D341Med (cell line): ENCODE measurements around the gene PIP4P1.
A peak's percentile ranks its signal among the peaks of the same experiment; 100 is the strongest.
"Not testable (repeated sequence)": the region's sequence is repeated elsewhere in the genome, so short reads cannot be mapped to it uniquely, and the experiment has no call there.

Source experiments
- DNase-seq: peaks from one replicate; pipeline ENCODE4 v3.0.0; 2012; ENCODE audit warnings: low spot score

PIP4P1 gene

GRCh38 chr14:20461225-20462141, at the start of gene PIP4P1:
TSS of gene PIP4P1 (minus strand) at chr14:20461434. CDS start at chr14:20461325, 109 bp downstream.
- peak; percentile 92 for DNase-seq

GRCh38 chr14:20508367-20508766, 47.1 kb upstream of the PIP4P1 start:
- DNase-seq: no peak

DNA sequence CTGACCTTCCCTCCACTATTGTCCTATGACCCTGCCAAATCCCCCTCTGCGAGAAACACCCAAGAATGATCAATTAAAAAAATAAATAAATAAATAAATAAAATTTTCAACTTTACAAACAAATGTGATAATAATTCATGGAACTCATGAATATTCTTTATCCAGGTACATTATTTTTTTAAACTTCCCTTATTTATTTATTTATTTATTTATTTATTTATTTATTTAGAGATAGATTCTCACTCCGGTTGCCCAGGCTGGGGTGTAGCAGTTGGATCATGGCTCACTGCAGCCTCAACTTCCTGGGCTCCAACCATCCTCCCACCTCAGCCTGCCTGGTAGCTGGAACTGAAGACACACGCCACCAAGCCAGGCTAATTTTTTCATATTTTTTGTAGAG, 46.3 kb upstream of the PIP4P1 start:
- DNase-seq: not testable (repeated sequence)

DNA sequence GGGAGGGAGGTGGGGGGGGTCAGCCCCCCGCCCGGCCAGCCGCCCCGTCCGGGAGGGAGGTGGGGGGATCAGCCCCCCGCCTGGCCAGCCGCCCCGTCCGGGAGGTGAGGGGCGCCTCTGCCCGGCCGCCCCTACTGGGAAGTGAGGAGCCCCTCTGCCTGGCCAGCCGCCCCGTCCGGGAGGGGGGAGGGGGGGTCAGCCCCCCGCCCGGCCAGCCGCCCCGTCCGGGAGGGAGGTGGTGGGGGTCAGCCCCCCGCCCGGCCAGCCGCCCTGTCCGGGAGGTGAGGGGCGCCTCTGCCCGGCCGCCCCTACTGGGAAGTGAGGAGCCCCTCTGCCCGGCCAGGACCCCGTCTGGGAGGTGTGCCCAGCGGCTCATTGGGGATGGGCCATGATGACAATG, 45.5 kb upstream of the PIP4P1 start:
- DNase-seq: not testable (repeated sequence)

DNA sequence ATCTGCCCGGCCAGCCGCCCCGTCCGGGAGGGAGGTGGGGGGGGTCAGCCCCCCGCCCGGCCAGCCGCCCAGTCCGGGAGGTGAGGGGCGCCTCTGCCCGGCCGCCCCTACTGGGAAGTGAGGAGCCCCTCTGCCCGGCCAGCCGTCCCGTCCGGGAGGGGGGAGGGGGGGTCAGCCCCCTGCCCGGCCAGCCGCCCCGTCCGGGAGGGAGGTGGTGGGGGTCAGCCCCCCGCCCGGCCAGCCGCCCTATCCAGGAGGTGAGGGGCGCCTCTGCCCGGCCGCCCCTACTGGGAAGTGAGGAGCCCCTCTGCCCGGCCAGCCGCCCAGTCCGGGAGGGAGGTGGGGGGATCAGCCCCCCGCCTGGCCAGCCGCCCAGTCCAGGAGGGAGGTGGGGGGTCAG, 45.0 kb upstream of the PIP4P1 start:
- not testable (repeated sequence) for DNase-seq

DNA sequence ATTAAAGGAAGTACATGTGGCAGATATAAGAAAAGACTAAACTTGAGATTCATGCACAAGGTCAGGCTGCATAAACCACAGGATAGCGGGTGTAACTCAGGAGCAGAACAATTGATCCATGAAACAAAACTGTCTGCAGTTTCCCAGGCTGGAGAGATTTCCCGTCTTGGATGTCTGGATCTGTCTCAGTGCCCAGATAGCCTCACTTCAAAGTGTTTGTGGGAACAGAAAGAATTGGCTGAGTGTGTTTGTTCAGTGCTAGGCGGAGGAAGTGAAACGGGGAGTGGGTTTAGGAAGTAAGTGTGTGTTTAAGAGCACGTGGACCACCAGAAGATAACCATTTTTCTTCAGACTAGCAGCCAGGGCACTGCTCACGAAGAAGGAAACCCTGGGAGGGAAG, 42.7 kb upstream of the PIP4P1 start:
- no peak for DNase-seq

DNA sequence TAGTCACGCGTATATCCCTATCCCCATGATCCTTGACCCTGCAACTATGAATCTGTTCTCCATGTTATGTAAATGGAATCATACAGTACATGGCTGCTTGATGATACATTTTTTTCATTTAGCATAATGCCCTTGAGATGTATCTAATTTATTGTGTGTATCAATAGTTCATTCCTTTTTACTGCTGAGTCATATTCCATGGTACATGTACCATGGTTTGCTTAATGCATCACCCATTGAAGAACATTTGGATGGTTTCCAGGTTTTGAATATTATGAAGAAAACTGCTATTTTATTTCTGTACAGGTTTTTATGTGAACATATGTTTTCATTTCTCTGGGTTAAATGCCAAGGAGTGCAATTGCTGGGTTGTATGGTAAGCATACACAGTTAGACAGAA, 40.1 kb upstream of the PIP4P1 start:
- no peak for DNase-seq

GRCh38 chr14:20499881-20500280, 38.6 kb upstream of the PIP4P1 start:
- DNase-seq: no peak

DNA sequence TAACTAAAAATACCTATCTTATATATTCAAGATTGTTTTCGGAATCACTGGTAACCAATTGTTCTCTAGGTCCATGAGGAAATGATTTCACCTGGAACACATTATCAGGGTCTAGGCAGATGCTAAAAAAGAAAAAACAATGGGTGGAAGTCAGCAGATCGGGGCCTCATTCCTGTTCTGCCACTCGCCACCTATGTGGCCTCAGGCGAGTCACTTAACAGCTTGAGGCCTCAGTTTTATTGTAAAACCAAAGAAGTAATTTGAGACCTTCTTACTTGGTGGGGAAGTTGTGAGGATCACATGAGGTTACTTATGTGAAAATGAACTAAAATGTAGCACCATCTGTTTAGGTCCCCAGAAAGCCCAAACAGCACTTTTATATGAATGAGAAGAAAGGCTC, 37.9 kb upstream of the PIP4P1 start:
- no peak for DNase-seq

- DNase-seq: no peak
Observed at GRCh38 chr14:20498622-20499021, 37.4 kb upstream of the PIP4P1 start.

DNA sequence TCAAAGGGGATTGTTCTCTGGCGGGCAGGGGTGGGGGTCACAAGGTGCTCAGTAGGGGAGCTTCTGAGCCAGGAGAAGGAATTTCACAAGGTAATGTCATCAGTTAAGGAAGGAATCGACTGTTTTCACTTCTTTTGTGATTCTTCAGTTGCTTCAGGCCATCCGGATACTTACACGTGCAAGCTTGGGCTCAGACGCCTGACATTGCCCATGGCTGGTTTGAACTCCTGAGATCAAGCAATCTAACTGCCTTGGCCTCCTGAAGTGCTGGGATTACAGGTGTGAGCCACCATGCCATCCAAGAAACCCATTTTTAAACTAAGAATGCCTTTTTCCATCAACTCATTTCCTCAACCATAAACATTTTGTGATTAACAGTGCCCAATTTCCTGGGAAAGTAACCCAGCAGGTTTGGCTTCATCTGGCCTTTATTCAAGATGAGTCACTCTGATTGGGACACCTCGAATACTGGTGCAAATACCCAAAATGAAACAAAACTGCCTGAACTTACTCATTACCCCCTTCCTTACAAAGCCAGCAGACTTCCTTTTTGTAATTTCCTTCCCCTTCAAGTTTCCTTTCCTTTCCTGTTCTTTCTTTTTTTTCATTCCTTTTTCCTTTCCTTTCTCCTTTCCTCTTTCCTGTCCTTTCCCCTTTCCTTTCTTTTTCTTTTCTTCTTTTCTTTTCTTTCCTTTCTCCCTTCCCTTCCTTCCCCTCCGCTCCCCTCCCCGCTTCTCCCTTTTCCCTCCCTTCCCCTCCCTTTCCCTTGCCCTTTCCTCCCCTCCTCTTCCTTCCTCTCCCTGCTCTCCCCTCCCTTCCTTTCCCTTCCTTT, 33.9 kb upstream of the PIP4P1 start:
- no peak for DNase-seq

- no peak for DNase-seq
Observed at GRCh38 chr14:20493634-20494033, 32.4 kb upstream of the PIP4P1 start.

- DNase-seq: no peak
Observed at GRCh38 chr14:20492486-20492885, 31.3 kb upstream of the PIP4P1 start.

DNA sequence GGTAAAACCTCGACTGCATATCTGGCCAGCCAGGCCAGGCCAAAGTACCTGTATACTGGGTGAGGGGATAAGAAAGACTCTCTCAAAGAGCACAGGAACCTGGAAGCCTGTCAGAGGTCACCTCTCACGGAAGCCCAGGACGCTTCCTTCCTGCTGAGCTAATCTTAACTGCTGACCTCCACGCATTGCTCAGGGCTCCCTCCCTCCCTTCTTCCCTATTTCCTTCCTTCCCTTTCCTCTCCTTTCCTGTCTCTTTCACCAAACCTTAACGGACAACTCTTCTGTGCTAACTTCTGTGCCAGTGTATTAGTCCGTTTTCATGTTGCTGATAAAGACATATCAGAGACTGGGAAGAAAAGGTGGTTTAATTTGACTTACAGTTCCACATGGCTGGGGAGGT, 29.3 kb upstream of the PIP4P1 start:
- DNase-seq: no peak

GRCh38 chr14:20489093-20489994, 28.1 kb upstream of the PIP4P1 start:
- no peak for DNase-seq

DNA sequence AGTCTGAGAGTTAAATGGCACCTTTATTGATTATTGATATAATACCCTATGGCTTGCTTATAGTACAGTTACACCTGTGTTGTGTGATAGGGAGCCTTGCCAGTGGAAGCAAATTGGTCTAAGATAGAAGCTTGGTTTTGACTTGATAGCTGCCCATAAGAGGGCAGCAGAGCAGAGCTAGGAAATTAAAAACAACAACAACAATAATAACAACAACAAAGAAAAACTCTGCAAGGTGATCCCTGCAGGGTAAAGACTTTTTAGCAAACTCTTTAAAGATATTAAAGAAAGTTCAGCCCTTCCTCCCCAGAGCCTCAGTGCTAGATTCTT, 26.1 kb upstream of the PIP4P1 start:
- DNase-seq: no peak

- DNase-seq: no peak
Observed at GRCh38 chr14:20486684-20487395, 25.6 kb upstream of the PIP4P1 start.

DNA sequence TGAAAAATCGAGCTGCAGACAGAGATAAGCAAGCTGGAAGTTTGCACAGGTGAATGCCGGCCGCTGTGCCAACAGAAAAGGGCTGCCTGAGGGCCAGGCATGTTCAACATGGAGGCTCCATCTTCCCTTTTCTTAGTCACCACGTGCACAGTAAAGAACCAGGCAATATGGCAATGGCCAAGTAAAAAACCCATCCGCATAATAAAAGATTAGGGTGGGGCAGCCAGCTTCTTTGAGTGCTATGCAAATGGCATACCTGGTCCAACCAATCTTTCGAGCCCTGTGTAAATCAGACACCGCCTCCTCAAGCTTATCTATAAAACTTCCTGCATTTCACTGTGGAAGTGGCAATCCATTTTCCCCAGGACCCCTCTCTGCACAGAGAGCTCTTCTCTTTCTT, 24.7 kb upstream of the PIP4P1 start:
- no peak for DNase-seq

- no peak for DNase-seq
Observed at GRCh38 chr14:20482382-20482781, 21.1 kb upstream of the PIP4P1 start.

DNA sequence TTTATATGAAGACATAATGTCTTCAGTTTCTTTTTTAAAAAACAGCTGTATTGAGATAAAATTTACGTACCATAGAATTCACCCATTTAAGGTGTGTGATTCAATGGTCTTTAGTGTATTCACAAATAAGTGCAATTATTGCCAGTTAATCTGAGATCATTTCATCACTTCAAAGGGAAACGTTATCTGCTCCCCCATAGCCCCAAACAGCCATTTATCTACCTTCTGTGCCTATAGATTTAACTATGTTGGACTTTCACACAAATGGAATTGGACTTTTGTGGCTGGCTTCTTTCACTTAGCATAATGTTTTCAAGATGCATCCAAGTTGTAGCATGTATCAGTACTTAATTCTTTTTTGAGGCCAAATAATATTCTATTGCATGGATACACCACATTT, 17.7 kb upstream of the PIP4P1 start:
- DNase-seq: no peak

GRCh38 chr14:20477211-20477876, 16.1 kb upstream of the PIP4P1 start:
- DNase-seq: no peak
